GM23338 (cell line): ENCODE measurements around the gene B3GAT2. TPM values are rescaled to one million over a fixed set of nuclear protein-coding genes. Genes with fewer than 3 reads are reported as not detected.

Source experiments
- ATAC-seq: fragments of 200-7000 bp; cut with Tn5 transposase; 3 replicates; pipeline ENCODE4 v1.9.1; 2020
- DNase-seq: peaks from one replicate; pipeline ENCODE4 v3.0.0-alpha.2; 2015; ENCODE audit warnings: low spot score
- H2AFZ ChIP-seq: fragments of 200-600 bp; sonication (generic); 2 replicates; pipeline ENCODE4 v1.8.0; 2016; ENCODE audit warnings: antibody characterized with exemption, mild to moderate bottlenecking, moderate library complexity
- H3F3A ChIP-seq: fragments of 200-600 bp; sonication (generic); replicated peaks from 2 replicates; pipeline ENCODE4 v1.8.0; 2017; ENCODE audit warnings: antibody characterized with exemption, mixed run types, low read depth
- H3K27ac ChIP-seq: fragments of 200-600 bp; sonication (generic); 2 replicates; pipeline ENCODE4 v1.6.1; 2016; ENCODE audit warnings: low read depth
- H3K27me3 ChIP-seq: fragments of 200-600 bp; sonication (generic); 2 replicates; pipeline ENCODE4 v1.8.0; 2016; ENCODE audit warnings: mild to moderate bottlenecking, mixed run types, moderate library complexity; ENCODE audit not compliant: insufficient read depth
- H3K36me3 ChIP-seq: fragments of 200-600 bp; sonication (generic); 2 replicates; pipeline ENCODE4 v1.8.0; 2016; ENCODE audit warnings: mild to moderate bottlenecking; ENCODE audit not compliant: insufficient read depth
- H3K4me1 ChIP-seq: fragments of 200-600 bp; sonication (generic); 2 replicates; pipeline ENCODE4 v1.8.0; 2016; ENCODE audit warnings: mild to moderate bottlenecking, moderate library complexity; ENCODE audit not compliant: insufficient read depth
- H3K4me2 ChIP-seq: fragments of 200-600 bp; sonication (generic); 2 replicates; pipeline ENCODE4 v1.7.1; 2017; ENCODE audit warnings: mixed run types
- H3K4me3 ChIP-seq: fragments of 200-600 bp; sonication (generic); 2 replicates; pipeline ENCODE4 v1.6.1; 2016; ENCODE audit warnings: mixed run types
- H3K79me2 ChIP-seq: fragments of 200-600 bp; sonication (generic); replicated peaks from 2 replicates; pipeline ENCODE4 v1.8.0; 2017; ENCODE audit warnings: mild to moderate bottlenecking; ENCODE audit not compliant: insufficient read depth
- H3K9me2 ChIP-seq: fragments of 200-600 bp; sonication (generic); 2 replicates; pipeline ENCODE4 v1.8.0; 2017; ENCODE audit not compliant: insufficient read depth
- H4K20me1 ChIP-seq: fragments of 200-600 bp; sonication (generic); replicated peaks from 2 replicates; pipeline ENCODE4 v1.8.0; 2017; ENCODE audit warnings: mild to moderate bottlenecking; ENCODE audit not compliant: insufficient read depth
- H3K27ac Mint-ChIP-seq: 2 replicates; pipeline ENCODE4 v1.8.0; 2020; ENCODE audit warnings: inconsistent platforms, mild to moderate bottlenecking, moderate library complexity, mixed read lengths
- H3K27me3 Mint-ChIP-seq: 3 replicates; pipeline ENCODE4 v1.8.0; 2022; ENCODE audit warnings: low read depth, mild to moderate bottlenecking, moderate library complexity, mixed read lengths, inconsistent platforms; ENCODE audit not compliant: insufficient read depth, poor library complexity
- H3K36me3 Mint-ChIP-seq: 3 replicates; pipeline ENCODE4 v1.8.0; 2021; ENCODE audit warnings: low read depth, mild to moderate bottlenecking, inconsistent platforms, moderate library complexity, mixed read lengths
- H3K4me1 Mint-ChIP-seq: 3 replicates; pipeline ENCODE4 v1.8.0; 2020; ENCODE audit warnings: mild to moderate bottlenecking, inconsistent platforms, mixed read lengths
- H3K4me3 Mint-ChIP-seq: 3 replicates; pipeline ENCODE4 v1.8.0; 2021; ENCODE audit warnings: moderate library complexity, mild to moderate bottlenecking, inconsistent platforms, mixed read lengths
- H3K9me3 Mint-ChIP-seq: 3 replicates; pipeline ENCODE4 v1.8.0; 2020; ENCODE audit warnings: moderate library complexity, mild to moderate bottlenecking, inconsistent platforms, mixed read lengths
- CREB1 ChIP-seq: fragments of 250-450 bp; sonication (Bioruptor Pico); IDR thresholded peaks from 2 replicates; pipeline ENCODE4 v1.5.0; 2020; ENCODE audit warnings: low read depth, mild to moderate bottlenecking, moderate library complexity
- EZH2 ChIP-seq: fragments of 200-600 bp; sonication (generic); IDR thresholded peaks from one replicate; pipeline ENCODE4 v1.8.0; 2017; ENCODE audit warnings: antibody characterized with exemption, mild to moderate bottlenecking, low read depth; ENCODE audit not compliant: unreplicated experiment
- EZH2phosphoT487 ChIP-seq: fragments of 200-600 bp; sonication (generic); IDR thresholded peaks from one replicate; pipeline ENCODE4 v1.8.1; 2018; ENCODE audit warnings: antibody characterized with exemption; ENCODE audit not compliant: unreplicated experiment
- JUNB ChIP-seq: IDR thresholded peaks from one replicate; pipeline ENCODE4 v1.6.1; 2016; ENCODE audit warnings: antibody characterized with exemption; ENCODE audit not compliant: unreplicated experiment
- NANOG ChIP-seq: IDR thresholded peaks from 2 replicates; pipeline ENCODE4 v1.6.1; 2016; ENCODE audit warnings: antibody characterized with exemption, borderline replicate concordance
- POLR2AphosphoS5 ChIP-seq: IDR thresholded peaks from 2 replicates; pipeline ENCODE4 v1.6.1; 2016; ENCODE audit warnings: antibody characterized with exemption, low read depth
- STAT1 ChIP-seq: IDR thresholded peaks from one replicate; pipeline ENCODE4 v1.6.1; 2016; ENCODE audit warnings: antibody characterized with exemption; ENCODE audit not compliant: unreplicated experiment
- ZNF114 ChIP-seq: fragments of 250-450 bp; sonication (Bioruptor Pico); IDR thresholded peaks from 2 replicates; pipeline ENCODE4 v1.5.0; 2020; ENCODE audit warnings: mild to moderate bottlenecking, moderate library complexity
- ZNF331 ChIP-seq: fragments of 250-450 bp; sonication (Bioruptor Pico); IDR thresholded peaks from 2 replicates; pipeline ENCODE4 v1.5.0; 2020; ENCODE audit warnings: low read depth, mild to moderate bottlenecking, moderate library complexity
- polyA plus RNA-seq: library from polyadenylated mRNA; unstranded; fragments of >200 nt; fragmentation: Nextera tagmentation; extraction: Ambion mirVana; gene quantifications from 2 replicates; pipeline ENCODE4 v1.2.1, GENCODE V29; 2016
- total RNA-seq: library from RNA; depleted of rRNA; stranded (reverse); fragments of >200 nt; shearing (Covaris generic); gene quantifications from 2 replicates; pipeline ENCODE4 v1.2.3, GENCODE V29; 2014
- TF ChIP-seq, protein P1 (sequence below): IDR thresholded peaks from one replicate; pipeline ENCODE4 v1.6.1; 2018; ENCODE audit warnings: antibody characterized with exemption; ENCODE audit not compliant: unreplicated experiment
- TF ChIP-seq, protein P2 (sequence below), 2 experiments: fragments of 200-600 bp in 1 of 2; sonication (generic) in 1 of 2; conservative IDR thresholded peaks; 2 replicates each; pipeline versions ENCODE4 v1.5.1 to v1.6.1; 2016 to 2017; ENCODE audit warnings: antibody characterized with exemption in 2 of 2, low read depth in 2 of 2, mild to moderate bottlenecking in 2 of 2, moderate library complexity in 1 of 2

The B3GAT2 gene
- total and polyA plus RNA-seq, 2 experiments from 2014 or later: 1.7 to 1.8 TPM

DNA sequence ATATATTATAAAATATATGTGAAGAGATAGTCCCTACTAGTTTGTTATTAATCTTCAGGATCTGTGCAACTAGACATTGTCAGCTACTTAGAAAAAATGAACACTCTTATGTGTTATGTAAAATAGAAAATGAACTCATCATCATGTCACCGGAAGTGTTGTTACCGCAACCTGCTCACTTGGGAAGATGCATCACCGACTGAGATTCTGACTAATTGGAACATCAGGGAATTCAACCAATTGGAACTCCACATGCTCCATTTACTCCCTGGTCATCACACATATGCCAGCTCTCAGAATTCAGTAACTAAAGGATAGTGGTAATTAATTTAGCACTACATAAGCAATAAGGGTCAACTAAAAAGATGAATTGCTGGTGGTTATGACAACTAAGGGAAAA is 16.7 kb upstream of the B3GAT2 start:
- Histone ChIP-seq H3K4me1 (no peaks in the 10 kb centered on the region), H3K4me2 (no peak overlapping the region)
- H3K36me3 Mint-ChIP-seq: peaks cover 4% of the 10 kb centered on the region; the same call in 1 of the 3 replicates

DNA sequence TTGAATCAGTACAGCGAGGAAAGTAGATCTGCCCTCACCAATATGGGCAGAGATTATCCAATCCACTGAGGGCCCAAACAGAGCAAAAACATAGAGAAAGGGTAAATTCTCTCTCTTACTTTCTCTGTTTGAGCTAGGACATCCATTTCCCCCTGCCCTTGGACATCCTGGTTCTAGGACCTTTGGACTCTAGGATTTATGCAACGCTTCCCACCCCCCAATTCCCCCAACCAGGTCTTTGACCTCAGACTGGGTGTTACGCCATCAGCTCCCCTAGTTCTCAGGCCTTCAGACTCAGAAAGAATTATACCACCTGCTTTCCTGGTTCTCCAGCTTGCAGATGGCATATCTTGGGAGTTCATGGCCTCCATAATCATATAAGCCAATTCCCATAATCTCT is 10.2 kb upstream of the B3GAT2 start:
- Mint-ChIP-seq H3K9me3 (no peaks in the 10 kb centered on the region; the same call in 2 of the 3 replicates), H3K4me3 (no peak overlapping the region), H3K27ac (no peak overlapping the region), H3K36me3 (no peaks in the 10 kb centered on the region), H3K27me3 (no peaks in the 10 kb centered on the region), H3K4me1 (no peaks in the 10 kb centered on the region)
- no peak overlapping the region for H3K4me3 ChIP-seq
- DNase-seq (no peak), ATAC-seq (no peak)
- H3K4me1 ChIP-seq: no peaks in the 10 kb centered on the region
- H3K27ac ChIP-seq: no peak overlapping the region
- no peak overlapping the region for H2AFZ ChIP-seq
- H3K27me3 ChIP-seq: no peaks in the 10 kb centered on the region
- no peak overlapping the region for H3K4me2 ChIP-seq
- H4K20me1 ChIP-seq: no peaks in the 10 kb centered on the region
- no peaks in the 10 kb centered on the region for H3F3A ChIP-seq
- H3K79me2 ChIP-seq: no peaks in the 10 kb centered on the region
- H3K36me3 ChIP-seq: no peaks in the 10 kb centered on the region
- peaks cover 18% of the 10 kb centered on the region; the same call in 1 of the 2 replicates for H3K9me2 ChIP-seq
- TF ChIP-seq, protein P1, sequence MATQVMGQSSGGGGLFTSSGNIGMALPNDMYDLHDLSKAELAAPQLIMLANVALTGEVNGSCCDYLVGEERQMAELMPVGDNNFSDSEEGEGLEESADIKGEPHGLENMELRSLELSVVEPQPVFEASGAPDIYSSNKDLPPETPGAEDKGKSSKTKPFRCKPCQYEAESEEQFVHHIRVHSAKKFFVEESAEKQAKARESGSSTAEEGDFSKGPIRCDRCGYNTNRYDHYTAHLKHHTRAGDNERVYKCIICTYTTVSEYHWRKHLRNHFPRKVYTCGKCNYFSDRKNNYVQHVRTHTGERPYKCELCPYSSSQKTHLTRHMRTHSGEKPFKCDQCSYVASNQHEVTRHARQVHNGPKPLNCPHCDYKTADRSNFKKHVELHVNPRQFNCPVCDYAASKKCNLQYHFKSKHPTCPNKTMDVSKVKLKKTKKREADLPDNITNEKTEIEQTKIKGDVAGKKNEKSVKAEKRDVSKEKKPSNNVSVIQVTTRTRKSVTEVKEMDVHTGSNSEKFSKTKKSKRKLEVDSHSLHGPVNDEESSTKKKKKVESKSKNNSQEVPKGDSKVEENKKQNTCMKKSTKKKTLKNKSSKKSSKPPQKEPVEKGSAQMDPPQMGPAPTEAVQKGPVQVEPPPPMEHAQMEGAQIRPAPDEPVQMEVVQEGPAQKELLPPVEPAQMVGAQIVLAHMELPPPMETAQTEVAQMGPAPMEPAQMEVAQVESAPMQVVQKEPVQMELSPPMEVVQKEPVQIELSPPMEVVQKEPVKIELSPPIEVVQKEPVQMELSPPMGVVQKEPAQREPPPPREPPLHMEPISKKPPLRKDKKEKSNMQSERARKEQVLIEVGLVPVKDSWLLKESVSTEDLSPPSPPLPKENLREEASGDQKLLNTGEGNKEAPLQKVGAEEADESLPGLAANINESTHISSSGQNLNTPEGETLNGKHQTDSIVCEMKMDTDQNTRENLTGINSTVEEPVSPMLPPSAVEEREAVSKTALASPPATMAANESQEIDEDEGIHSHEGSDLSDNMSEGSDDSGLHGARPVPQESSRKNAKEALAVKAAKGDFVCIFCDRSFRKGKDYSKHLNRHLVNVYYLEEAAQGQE: no peak
- TF ChIP-seq STAT1 (no peak), ZNF114 (CRISPR knock-in tag) (no peak), JUNB (no peak), ZNF331 (CRISPR knock-in tag) (no peak)
- TF ChIP-seq, protein P2, sequence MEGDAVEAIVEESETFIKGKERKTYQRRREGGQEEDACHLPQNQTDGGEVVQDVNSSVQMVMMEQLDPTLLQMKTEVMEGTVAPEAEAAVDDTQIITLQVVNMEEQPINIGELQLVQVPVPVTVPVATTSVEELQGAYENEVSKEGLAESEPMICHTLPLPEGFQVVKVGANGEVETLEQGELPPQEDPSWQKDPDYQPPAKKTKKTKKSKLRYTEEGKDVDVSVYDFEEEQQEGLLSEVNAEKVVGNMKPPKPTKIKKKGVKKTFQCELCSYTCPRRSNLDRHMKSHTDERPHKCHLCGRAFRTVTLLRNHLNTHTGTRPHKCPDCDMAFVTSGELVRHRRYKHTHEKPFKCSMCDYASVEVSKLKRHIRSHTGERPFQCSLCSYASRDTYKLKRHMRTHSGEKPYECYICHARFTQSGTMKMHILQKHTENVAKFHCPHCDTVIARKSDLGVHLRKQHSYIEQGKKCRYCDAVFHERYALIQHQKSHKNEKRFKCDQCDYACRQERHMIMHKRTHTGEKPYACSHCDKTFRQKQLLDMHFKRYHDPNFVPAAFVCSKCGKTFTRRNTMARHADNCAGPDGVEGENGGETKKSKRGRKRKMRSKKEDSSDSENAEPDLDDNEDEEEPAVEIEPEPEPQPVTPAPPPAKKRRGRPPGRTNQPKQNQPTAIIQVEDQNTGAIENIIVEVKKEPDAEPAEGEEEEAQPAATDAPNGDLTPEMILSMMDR (conservative IDR thresholded peaks at IDR 0.05; ENCODE audit: low read depth in 2 of 2): no peak

More for the DNA sequence above, 16.7 kb upstream of the B3GAT2 start:
- TF ChIP-seq, protein P1: no peak
- TF ChIP-seq ZNF114 (CRISPR knock-in tag) (no peak), POLR2AphosphoS5 (no peak), CREB1 (CRISPR knock-in tag) (no peak), NANOG (no peak), STAT1 (no peak), ZNF331 (CRISPR knock-in tag) (no peak), EZH2 (no peak), EZH2phosphoT487 (no peak)
- TF ChIP-seq, protein P2 (conservative IDR thresholded peaks at IDR 0.05; ENCODE audit: low read depth in 2 of 2): no peak
- no peak overlapping the region for H3K4me3 ChIP-seq
- no peaks in the 10 kb centered on the region for H3K27me3 Mint-ChIP-seq
- no peaks in the 10 kb centered on the region for H3K79me2 ChIP-seq
- H3K4me3 Mint-ChIP-seq: no peak overlapping the region
- no peaks in the 10 kb centered on the region for H3K36me3 ChIP-seq
- peaks cover 9% of the 10 kb centered on the region for H3K9me3 Mint-ChIP-seq
- H2AFZ ChIP-seq: no peak overlapping the region
- H3K4me1 Mint-ChIP-seq: no peaks in the 10 kb centered on the region
- no peaks in the 10 kb centered on the region for H3K27me3 ChIP-seq
- DNase-seq: no peak
- no peaks in the 10 kb centered on the region for H3F3A ChIP-seq
- no peak overlapping the region for H3K27ac ChIP-seq
- no peak overlapping the region for H3K27ac Mint-ChIP-seq
- no peaks in the 10 kb centered on the region for H4K20me1 ChIP-seq
- no peak for ATAC-seq
- H3K9me2 ChIP-seq: peaks cover 12% of the 10 kb centered on the region; the same call in 1 of the 2 replicates
